ENCODE results near the gene GPR160.

GPR160 gene

GRCh38 chr3:170128259-170128976 is 90.6 kb downstream of the GPR160 start:
- DNase-seq: no peak

- DNase-seq: no peak
These were observed 91.2 kb downstream of the GPR160 start for GRCh38 chr3:170128977-170129431.

GRCh38 chr3:170130532-170130931 is 92.7 kb downstream of the GPR160 start:
- no peak for DNase-seq

GRCh38 chr3:170132335-170132734 is 94.5 kb downstream of the GPR160 start:
- no peak for DNase-seq
